Activated CD8-positive, alpha-beta memory T cell treated with anti-CD3 and anti-CD28 coated beads for 36 hours (primary cell): ENCODE results near the gene PCDH8. TPM values are rescaled to one million over a fixed set of nuclear protein-coding genes. Genes with fewer than 3 reads are reported as not detected.
"Not testable (repeated sequence)": the region's sequence is repeated elsewhere in the genome, so short reads cannot be mapped to it uniquely, and the experiment has no call there.

Experiments used
- CTCF ChIA-PET: fragments of 350-600 bp; sonication (Branson Sonifier 250); formaldehyde crosslinking; loops from one replicate; lab custom pipeline; 2021; ENCODE audit warnings: antibody characterized with exemption; lab: Charles Lee
- POLR2A ChIA-PET: fragments of 350-600 bp; sonication (Branson Sonifier 250); formaldehyde crosslinking; loops from one replicate; lab custom pipeline; 2021; ENCODE audit warnings: antibody characterized with exemption; lab: Charles Lee
- total RNA-seq, 2 experiments: library from RNA; stranded (reverse); gene quantifications; one replicate each; pipeline ENCODE4 v1.2.3, GENCODE V29; 2021

Gene PCDH8
- total RNA-seq, 2 experiments from 2014 or later, result not detected

DNA sequence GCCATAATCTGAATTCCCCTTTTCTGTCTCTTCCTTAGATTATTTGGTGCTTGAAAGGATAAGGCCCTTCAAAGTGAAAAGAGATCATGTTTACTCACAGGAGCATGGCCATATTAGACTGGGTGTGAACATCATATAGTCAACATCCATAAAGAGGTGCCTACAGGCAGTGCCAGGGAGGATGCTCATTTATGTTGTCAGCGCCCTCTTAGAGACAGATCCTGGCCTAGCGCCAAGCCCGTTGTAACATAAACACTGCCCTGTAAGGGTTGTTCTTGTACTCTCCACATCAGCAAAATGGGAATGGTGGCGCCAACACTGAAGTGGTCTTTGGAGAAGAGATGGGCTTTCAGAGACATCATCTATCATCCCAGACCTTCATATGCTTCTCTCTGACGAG is 16.1 kb downstream of the PCDH8 start:
- ChIA-PET CTCF (no interaction called here), POLR2A (no interaction called here)

DNA sequence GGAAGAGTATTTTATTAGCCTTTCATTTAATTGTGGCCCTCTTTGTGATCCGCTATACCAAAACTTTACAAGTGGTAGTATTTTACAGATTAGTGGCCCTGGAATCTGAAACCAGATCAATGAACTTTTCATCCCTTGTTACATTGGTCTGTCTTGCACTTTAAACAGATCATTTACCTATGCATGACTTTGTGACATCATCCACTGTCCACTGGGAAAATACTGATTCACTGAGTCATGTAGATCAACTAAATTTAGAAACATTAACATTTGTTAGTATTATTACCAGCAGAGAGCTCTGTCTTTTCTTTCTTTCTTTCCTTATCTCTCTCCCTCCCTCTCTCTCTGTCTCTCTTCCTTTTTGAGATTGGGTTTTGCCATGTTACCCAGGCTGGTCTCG is 17.5 kb downstream of the PCDH8 start:
- ChIA-PET CTCF (no interaction called here), POLR2A (no interaction called here)

DNA sequence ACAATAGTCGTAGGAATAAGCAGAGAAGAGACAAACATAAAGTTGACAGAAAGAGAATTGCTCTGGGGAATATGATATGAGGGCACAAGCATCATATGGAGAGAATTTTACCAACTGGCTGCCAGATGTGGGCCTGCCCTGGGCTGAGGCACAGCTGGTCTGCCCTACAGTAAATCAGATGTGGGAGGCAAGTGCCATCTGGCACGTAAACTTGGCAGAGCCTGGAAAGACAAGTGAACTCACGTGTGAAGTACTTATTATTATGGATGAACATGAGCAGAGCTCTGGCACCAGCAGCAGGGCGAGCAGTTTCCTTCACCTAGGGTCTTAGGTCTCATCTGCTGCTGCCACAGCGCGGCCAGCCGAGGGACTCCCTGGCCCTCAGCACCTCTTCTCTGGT is 20.6 kb downstream of the PCDH8 start:
- CTCF ChIA-PET, result no interaction called here
- POLR2A ChIA-PET, result no interaction called here

DNA sequence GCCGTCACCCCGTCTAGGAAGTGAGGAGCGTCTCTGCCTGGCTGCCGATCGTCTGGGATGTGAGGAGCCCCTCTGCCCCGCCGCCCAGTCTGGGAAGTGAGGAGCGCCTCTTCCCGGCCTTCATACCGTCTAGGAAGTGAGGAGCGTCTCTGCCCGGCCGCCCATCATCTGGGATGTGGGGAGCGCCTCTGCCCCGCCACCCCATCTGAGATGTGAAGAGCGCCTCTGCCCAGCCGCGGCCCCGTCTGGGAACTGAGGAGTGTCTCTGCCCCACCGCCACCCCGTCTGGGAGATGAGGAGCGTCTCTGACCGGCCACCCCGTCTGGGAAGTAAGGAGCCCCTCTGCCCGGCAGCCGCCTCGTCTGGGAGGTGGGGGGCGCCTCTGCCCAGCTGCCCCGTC is 30.6 kb downstream of the PCDH8 start:
- CTCF ChIA-PET, POLR2A ChIA-PET: not testable (repeated sequence)

DNA sequence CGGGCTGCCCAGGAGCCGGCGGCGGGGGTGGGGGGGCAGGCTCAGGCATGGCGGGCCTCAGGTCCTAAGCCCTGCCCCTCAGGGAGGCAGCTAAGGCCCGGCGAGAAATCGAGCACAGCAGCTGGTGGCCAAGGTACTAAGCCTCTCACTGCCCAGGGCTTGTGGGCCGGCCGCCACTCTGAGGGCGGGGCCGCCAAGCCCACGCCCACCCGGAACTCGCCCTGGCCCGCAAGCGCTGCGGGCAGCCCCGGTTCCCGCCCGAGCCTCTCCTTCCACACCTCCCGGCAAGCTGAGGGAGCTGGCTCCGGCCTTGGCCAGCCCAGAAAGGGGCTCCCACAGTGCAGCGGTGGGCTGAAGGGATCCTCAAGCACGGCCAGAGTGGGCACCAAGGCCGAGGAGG is 33.1 kb downstream of the PCDH8 start:
- CTCF ChIA-PET, result no interaction called here
- POLR2A ChIA-PET, result no interaction called here

DNA sequence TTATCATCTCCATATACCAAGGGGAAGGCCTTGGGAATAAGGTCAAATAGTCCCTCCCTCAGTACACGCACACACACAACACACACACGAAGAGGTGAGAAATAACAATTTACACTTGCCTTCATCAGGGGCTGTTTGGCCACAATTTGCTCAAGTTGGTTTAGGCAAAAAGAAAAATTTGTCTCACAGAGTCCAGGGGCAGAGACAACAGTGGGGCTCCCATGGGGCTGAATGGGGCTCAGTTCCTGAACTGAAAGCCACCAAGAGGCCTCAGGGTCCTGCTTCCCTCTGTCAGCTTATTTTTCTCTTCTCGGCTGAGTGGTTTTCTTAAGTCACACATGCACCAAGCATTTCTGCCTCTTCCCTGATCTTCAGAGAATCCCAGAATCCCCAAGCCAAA is 35.5 kb downstream of the PCDH8 start:
- CTCF ChIA-PET, result no interaction called here
- POLR2A ChIA-PET, result no interaction called here

DNA sequence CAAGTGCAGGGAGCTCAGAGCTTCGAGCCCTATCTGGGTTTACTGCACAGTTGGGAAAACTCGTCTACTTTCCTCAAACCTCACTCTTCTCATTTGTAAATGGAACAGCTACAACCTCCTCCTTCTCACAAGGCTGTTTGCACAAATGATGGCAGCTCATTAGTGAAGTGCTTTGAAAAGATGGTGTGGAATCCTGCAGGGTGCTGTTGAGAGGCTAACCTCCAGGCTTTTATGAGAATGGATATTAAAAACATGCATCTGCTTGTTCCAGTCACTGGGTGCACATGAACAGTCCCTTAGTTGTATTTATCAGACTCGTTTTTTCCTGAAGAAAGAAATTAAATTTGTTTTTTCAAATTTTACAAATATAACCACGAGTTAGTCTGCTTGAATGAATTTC is 36.6 kb downstream of the PCDH8 start:
- ChIA-PET POLR2A (no interaction called here), CTCF (no interaction called here)

DNA sequence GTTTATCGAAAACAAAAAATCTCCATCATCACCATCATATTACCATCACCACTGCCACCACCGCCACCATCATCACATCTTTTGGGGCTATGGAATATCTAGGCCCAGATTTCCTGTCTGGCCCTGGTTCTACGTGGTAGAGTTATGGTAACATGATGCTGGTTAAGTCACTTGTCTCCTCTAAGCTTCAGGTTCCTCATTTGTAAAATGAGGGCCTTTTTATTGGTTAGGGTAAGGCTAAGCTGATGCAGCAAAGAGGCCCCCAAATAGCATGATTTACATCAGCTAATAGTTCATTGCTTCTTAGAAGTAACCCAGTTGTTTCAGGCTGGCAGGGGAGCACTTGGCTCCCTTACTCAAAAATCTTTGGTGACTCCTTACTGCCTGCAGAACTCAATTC is 37.9 kb downstream of the PCDH8 start:
- ChIA-PET POLR2A (no interaction called here), CTCF (no interaction called here)

DNA sequence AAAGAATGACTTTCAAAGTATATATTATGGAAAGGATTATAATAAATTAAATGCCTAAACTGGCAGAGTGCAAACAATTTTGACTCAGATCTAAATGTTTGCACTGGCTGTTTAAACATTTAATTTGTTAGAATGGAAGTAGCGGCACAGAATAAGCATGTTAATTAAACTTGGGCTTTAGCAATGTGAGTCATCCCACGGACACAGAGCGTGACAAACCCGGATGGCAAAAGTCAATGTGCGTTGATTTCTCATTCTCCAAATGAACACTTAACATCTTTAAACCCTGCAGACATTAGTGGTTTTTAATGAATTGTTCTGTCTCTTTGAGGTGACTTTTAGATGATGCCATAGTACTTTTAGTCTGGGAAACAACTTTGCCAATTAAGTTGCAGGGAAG is 38.4 kb downstream of the PCDH8 start:
- ChIA-PET CTCF (no interaction called here), POLR2A (no interaction called here)

DNA sequence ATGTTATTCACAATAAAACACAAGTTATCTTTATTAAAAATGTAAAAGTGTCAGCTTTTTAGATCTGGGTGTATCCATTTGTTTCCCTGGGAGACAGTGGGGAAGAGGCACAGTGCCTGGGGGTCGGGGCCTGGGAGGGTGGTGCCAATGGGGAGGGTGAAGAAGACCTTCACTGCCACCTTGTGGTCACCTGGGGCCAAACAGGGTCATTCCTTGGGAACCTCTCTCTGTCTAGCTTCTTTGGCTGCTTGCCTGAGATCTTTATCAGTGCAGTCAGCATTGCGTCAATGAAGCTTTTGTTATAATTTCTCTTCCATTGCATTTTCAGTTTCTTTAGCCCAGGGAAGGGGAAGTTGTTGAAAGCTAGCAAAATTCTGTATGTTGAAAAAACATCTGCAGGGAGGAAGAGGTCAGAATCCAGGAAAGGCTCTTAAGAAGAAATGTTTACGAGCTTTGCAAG is 39.1 kb downstream of the PCDH8 start:
- POLR2A ChIA-PET, result no interaction called here
- CTCF ChIA-PET, result interaction anchor here (0.7 to 1.1 kb wide), 3 partner anchors 12 to 202 kb away, joined by 3 read pairs; no protein-coding TSS in a partner anchor

DNA sequence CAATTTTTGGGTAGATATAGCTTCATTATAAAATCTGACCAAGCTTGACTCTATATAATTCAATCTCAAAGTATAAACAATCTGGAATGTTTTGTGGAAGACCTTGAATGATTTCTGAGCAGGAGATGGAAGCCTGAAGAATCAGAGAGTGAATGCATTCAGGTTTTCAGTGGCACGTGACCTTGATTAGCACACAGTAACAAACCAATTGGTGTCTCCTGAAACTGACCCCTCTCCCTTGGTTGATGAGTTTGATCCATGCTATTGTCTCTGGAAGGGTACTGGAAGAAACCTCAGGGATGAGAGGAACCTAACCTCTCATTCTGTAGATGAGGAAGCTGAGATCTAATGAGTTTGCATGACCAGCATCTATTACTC is 39.6 kb downstream of the PCDH8 start:
- ChIA-PET POLR2A (no interaction called here), CTCF (interaction anchor here (0.7 to 1.1 kb wide), 3 partner anchors 12 to 201 kb away, joined by 3 read pairs; no protein-coding TSS in a partner anchor)

DNA sequence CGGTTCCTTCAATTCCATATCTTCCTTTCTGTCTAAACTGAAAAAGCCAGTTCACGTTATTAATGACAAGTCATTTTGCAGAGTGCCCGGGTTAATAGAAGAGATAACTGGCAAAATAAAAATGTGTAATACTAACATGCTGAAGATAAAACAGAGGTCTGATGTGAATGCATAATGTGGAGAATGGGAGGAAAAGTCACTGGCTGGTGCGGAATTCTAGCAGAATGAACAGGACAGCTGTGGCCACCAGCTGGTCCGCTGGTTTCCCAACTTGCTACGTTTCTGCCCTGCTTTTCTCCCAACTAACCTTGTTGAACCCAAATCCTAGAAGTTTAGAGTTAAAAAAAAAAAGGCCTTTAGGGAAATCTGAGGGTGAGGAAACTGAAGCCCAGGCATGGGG is 42.4 kb downstream of the PCDH8 start:
- CTCF ChIA-PET, result no interaction called here
- POLR2A ChIA-PET, result no interaction called here

DNA sequence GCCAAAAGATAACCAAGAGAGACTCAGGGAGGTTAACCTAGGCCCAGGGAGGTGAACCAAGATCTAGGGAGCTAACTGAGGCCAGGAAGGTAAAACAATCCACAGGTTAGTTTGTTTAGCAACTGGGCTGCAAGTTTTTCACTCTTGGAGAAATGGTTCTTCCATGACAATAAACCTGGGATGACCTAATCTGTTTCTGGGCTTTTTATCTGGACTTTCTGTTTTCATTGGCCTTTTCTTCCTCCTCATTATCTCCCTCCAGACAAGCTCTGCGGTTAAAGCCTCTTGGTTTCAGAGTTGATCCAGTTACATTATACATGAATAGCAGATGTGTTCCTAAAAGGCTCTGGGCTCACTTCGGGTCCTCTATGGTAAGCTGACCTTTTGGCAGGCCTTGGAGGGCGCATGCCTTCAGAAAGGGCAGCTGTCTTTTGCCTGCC is 44.2 kb downstream of the PCDH8 start:
- ChIA-PET POLR2A (no interaction called here), CTCF (no interaction called here)

DNA sequence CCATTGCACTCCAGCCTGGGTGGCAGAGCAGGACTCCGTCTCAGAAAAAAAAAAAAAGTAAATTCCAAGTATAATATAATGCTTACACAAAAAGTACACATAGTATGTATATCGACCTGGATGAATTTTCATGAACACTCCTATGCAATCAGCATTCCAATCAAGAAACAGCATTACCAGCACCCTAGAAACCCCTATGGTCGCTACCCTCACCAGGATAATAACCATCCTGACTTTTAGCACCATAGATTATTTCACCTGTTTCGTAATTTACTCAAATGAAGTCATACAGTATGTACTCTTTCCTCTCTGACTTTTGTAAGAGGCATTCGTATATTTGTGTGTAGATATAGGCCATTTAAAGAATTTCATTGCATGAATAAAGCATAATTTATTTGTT is 47.6 kb downstream of the PCDH8 start:
- CTCF ChIA-PET, result no interaction called here
- POLR2A ChIA-PET, result no interaction called here

DNA sequence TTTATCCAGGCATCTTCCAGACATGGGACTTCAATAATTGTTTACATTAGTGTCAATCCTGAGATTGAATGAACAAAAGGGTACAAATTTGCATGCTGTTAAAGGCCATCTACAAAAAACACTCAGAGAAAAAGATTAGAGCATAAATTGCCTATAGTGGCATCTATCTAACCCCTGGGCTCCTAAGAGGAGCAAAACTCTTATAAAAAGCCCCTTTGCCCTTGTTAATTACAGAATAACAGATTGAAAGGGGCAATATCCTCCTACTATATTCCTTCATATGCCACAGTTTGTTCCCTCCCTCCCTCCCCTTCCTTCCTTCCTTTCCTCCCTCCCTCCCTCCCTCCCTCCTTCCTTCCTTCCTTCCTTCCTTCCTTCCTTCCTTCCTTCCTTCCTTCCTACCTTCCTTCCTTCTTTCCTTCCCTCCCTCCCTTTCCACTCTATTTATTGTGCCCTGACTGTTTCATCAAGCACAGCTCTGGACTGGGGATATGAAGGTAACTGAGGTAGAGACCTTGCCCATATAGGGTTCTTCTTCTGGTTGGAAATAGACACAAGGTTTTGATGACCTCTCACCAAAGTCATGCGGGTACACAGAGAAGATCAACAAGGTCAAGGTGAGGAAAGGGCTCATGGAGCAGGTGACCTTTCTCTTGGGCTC is 49.5 kb downstream of the PCDH8 start:
- POLR2A ChIA-PET, result no interaction called here
- CTCF ChIA-PET, result no interaction called here

DNA sequence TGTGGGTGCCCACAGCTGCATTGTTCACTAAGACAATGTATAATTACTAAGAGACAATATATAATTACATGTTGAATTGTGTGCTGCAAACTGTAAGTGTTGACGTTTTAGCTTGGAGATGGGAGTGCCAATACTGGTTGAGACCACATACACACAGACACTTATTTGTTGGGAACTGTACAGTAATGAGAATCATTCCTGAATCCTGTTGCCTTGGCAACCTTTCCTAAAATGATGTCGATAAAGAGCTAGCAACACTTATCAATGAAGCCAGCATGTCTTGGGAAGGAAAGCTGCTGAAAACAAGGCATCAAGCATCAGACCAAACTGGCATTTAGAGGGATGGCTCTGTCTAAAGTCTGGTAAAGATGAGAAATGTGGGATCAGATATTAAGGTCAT is 51.3 kb downstream of the PCDH8 start:
- CTCF ChIA-PET, result interaction anchor here (1.2 kb wide), 1 partner anchor 12 kb away, joined by 3 read pairs; no protein-coding TSS in a partner anchor

DNA sequence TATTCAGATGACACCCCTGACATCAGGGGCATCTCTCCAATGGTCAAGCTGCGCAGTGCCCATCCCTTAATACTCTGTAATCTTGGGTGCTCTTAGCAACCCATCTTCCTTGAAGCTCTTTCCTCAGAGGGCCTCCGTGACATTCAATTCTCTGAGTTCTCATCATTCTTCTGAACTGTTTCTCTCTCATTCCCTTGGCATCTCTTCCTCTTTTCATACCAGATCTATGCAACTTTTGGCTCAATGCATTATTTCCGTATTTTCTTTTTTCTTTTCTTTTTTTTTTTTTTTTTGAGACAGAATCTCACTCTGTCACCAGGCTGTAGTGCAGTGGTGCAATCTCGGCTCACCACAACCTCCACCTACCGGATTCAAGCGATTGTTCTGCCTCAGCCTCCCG is 53.9 kb downstream of the PCDH8 start:
- ChIA-PET CTCF (interaction anchor here (0.7 to 0.8 kb wide), 2 partner anchors 14 to 15 kb away, joined by 3 read pairs; no protein-coding TSS in a partner anchor), POLR2A (no interaction called here)

More for the DNA sequence above, 51.3 kb downstream of the PCDH8 start:
- POLR2A ChIA-PET, result no interaction called here

DNA sequence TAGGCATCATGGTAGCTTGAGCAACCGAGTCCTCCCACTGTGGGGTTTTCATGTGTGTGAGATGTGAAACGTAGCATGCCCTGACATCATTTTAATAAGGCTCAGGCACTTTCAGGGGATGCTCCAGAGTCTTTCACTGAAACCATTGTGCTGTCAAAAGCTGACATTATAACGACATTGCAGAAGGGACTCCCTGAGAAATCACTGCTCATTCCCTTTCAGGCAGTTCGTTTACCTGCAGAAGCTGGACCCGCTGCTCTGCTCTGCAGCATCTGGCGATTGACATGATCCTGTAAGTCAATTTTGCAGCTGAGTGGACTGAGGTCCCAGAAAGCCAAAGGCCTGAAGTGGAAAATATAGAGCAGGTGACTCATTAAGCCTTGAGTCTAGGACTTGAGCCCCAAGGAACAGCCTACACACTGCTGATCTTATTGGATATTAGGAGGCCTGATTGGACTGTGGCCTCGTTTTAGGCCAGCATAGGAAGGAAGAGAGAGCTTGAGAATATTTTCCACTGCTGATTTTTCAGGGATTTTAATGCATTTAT is 54.9 kb downstream of the PCDH8 start:
- POLR2A ChIA-PET, result no interaction called here
- CTCF ChIA-PET, result no interaction called here
